MM.1S (cell line): ENCODE results near the gene CEP72.
A peak's percentile ranks its signal among the peaks of the same experiment; 100 is the strongest.

Experiments
- DNase-seq: peaks from one replicate; pipeline ENCODE4 v3.0.0-alpha.2; 2015
- H2AFZ ChIP-seq: fragments of 300-600 bp; sonication (generic); 2 replicates; pipeline ENCODE4 v1.6.0; 2016; ENCODE audit warnings: antibody characterized with exemption, low read length
- H3F3A ChIP-seq: fragments of 300-600 bp; sonication (generic); 2 replicates; pipeline ENCODE4 v1.6.1; 2016; ENCODE audit warnings: mild to moderate bottlenecking, antibody characterized with exemption, low read length, moderate library complexity, mixed read lengths; ENCODE audit not compliant: insufficient read depth
- H3K27ac ChIP-seq: fragments of 300-600 bp; sonication (generic); 2 replicates; pipeline ENCODE4 v1.5.1; 2016; ENCODE audit warnings: mild to moderate bottlenecking, low read length
- H3K27me3 ChIP-seq: fragments of 300-600 bp; sonication (generic); replicated peaks from 2 replicates; pipeline ENCODE4 v1.6.0; 2016; ENCODE audit warnings: low read length; ENCODE audit not compliant: insufficient read depth
- H3K36me3 ChIP-seq: fragments of 300-600 bp; sonication (generic); replicated peaks from 2 replicates; pipeline ENCODE4 v1.6.1; 2016; ENCODE audit warnings: mild to moderate bottlenecking, low read length, mixed read lengths; ENCODE audit not compliant: insufficient read depth
- H3K4me1 ChIP-seq: fragments of 300-600 bp; sonication (generic); 2 replicates; pipeline ENCODE4 v1.6.1; 2016; ENCODE audit warnings: low read length, mixed read lengths
- H3K4me2 ChIP-seq: fragments of 300-600 bp; sonication (generic); 2 replicates; pipeline ENCODE4 v1.6.0; 2016; ENCODE audit warnings: low read depth, low read length
- H3K4me3 ChIP-seq: fragments of 300-600 bp; sonication (generic); 2 replicates; pipeline ENCODE4 v1.5.1; 2016; ENCODE audit warnings: low read length, mixed read lengths
- H3K79me2 ChIP-seq: fragments of 300-600 bp; sonication (generic); 2 replicates; pipeline ENCODE4 v1.6.1; 2016; ENCODE audit warnings: mixed run types, low read length, mixed read lengths
- H3K9ac ChIP-seq: fragments of 300-600 bp; sonication (generic); 2 replicates; pipeline ENCODE4 v1.6.1; 2016; ENCODE audit warnings: low read length, mixed read lengths
- H3K9me2 ChIP-seq: fragments of 300-600 bp; sonication (generic); replicated peaks from 2 replicates; pipeline ENCODE4 v1.6.1; 2016; ENCODE audit warnings: mild to moderate bottlenecking, low read length, mixed read lengths; ENCODE audit not compliant: insufficient read depth
- H3K9me3 ChIP-seq: fragments of 300-600 bp; sonication (generic); replicated peaks from 2 replicates; pipeline ENCODE4 v1.6.1; 2016; ENCODE audit warnings: mild to moderate bottlenecking, low read length, mixed read lengths; ENCODE audit not compliant: insufficient read depth
- H4K20me1 ChIP-seq: fragments of 300-600 bp; sonication (generic); 2 replicates; pipeline ENCODE4 v1.6.1; 2016; ENCODE audit warnings: mild to moderate bottlenecking, low read length, moderate library complexity, mixed read lengths; ENCODE audit not compliant: insufficient read depth
- EZH2 ChIP-seq: fragments of 300-600 bp; sonication (generic); optimal IDR thresholded peaks from 2 replicates; pipeline ENCODE3; 2017; ENCODE audit warnings: low read depth, mild to moderate bottlenecking, antibody characterized with exemption, low read length, mixed read lengths
- EZH2phosphoT487 ChIP-seq: fragments of 300-600 bp; sonication (generic); IDR thresholded peaks from 2 replicates; pipeline ENCODE4 v1.6.1; 2018; ENCODE audit warnings: antibody characterized with exemption, low read length
- TF ChIP-seq, protein P1 (sequence below): fragments of 300-600 bp; sonication (generic); IDR thresholded peaks from 2 replicates; pipeline ENCODE4 v1.5.1; 2016; ENCODE audit warnings: antibody characterized with exemption, low read length, mixed read lengths

The CEP72 gene

DNA sequence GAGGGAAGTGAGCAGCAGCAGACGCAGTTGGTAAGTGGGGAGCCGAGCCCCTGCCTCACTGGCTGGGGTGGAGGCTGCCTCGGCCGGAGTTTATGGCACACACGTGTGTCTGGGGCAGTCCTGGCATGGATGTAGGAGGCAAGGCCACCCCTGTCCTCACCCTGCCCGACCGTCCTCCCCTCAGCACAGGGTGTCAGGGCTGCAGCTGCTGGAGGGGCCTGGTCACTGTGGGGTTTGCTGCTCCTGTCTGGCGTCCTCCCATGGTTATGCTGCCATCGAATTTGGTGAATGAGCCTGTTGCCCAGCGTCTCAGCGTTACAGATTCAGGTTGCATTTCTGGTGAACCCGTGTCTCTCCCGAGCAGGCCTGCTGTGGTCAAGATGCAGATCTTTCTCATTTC, 32.4 kb downstream of the CEP72 start:
- Histone ChIP-seq H3K4me3 (peak overlapping the region; percentile 32), H3K9me3 (no peaks in the 10 kb centered on the region), H3K9me2 (no peaks in the 10 kb centered on the region), H3K9ac (no peak overlapping the region; the same call in 1 of the 2 replicates), H3K27ac (peak overlapping the region; percentile 47; the same call in 1 of the 2 replicates), H3F3A (peaks cover 19% of the 10 kb centered on the region; the same call in 1 of the 2 replicates), H3K4me2 (peak overlapping the region; percentile 83), H2AFZ (no peak overlapping the region), H3K4me1 (peaks cover 18% of the 10 kb centered on the region), H4K20me1 (no peaks in the 10 kb centered on the region), H3K79me2 (peaks cover 30% of the 10 kb centered on the region), H3K27me3 (no peaks in the 10 kb centered on the region), H3K36me3 (peaks cover 11% of the 10 kb centered on the region)
- TF ChIP-seq, protein P1, sequence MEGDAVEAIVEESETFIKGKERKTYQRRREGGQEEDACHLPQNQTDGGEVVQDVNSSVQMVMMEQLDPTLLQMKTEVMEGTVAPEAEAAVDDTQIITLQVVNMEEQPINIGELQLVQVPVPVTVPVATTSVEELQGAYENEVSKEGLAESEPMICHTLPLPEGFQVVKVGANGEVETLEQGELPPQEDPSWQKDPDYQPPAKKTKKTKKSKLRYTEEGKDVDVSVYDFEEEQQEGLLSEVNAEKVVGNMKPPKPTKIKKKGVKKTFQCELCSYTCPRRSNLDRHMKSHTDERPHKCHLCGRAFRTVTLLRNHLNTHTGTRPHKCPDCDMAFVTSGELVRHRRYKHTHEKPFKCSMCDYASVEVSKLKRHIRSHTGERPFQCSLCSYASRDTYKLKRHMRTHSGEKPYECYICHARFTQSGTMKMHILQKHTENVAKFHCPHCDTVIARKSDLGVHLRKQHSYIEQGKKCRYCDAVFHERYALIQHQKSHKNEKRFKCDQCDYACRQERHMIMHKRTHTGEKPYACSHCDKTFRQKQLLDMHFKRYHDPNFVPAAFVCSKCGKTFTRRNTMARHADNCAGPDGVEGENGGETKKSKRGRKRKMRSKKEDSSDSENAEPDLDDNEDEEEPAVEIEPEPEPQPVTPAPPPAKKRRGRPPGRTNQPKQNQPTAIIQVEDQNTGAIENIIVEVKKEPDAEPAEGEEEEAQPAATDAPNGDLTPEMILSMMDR = no peak
- TF ChIP-seq EZH2 (no peak), EZH2phosphoT487 (no peak)
- DNase-seq = no peak

DNA sequence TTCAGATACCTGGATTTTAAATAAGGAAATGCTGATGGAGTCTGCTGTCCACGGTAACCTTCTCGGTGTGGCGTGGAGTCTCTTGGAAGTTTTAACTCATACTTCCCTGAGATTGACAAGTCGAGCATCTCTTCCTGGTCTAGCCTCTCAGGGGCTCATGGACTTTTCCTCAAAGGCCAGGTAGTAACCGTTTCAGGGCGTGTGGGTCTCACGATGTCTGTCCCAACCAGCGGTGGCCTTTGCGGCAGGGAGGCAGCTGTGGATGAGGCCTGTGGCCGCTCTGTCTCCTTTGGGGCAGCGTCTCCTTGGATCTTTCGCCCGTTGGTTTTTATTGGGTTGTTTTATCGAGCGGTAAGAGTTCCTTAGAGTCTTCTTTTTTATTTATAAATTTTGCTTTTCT, 32.8 kb downstream of the CEP72 start:
- peaks cover 30% of the 10 kb centered on the region for H3K79me2 ChIP-seq
- TF ChIP-seq EZH2phosphoT487 (no peak), EZH2 (no peak)
- TF ChIP-seq, protein P1 = no peak
- no peaks in the 10 kb centered on the region for H4K20me1 ChIP-seq
- no peak overlapping the region for H2AFZ ChIP-seq
- peaks cover 11% of the 10 kb centered on the region for H3K36me3 ChIP-seq
- no peaks in the 10 kb centered on the region for H3K27me3 ChIP-seq
- H3K4me2 ChIP-seq = peak overlapping the region; percentile 83; the same call in 1 of the 2 replicates
- H3K4me1 ChIP-seq = peaks cover 18% of the 10 kb centered on the region
- peak overlapping the region; percentile 32 for H3K4me3 ChIP-seq
- H3F3A ChIP-seq = peaks cover 19% of the 10 kb centered on the region; the same call in 1 of the 2 replicates
- no peaks in the 10 kb centered on the region for H3K9me2 ChIP-seq
- H3K9me3 ChIP-seq = no peaks in the 10 kb centered on the region
- H3K27ac ChIP-seq = peak overlapping the region; percentile 47; the same call in 1 of the 2 replicates
- no peak overlapping the region for H3K9ac ChIP-seq
- no peak for DNase-seq

GRCh38 chr5:645421-645820, 33.3 kb downstream of the CEP72 start:
- Histone ChIP-seq H3K27me3 (no peaks in the 10 kb centered on the region), H3K36me3 (peaks cover 11% of the 10 kb centered on the region)

More at GRCh38 chr5:645421-645820, 33.3 kb downstream of the CEP72 start:
- Histone ChIP-seq H3K9ac (no peak overlapping the region), H3K4me3 (no peak overlapping the region), H3K9me2 (no peaks in the 10 kb centered on the region), H2AFZ (no peak overlapping the region), H3K4me1 (peaks cover 18% of the 10 kb centered on the region), H3K27ac (no peak overlapping the region), H3K4me2 (no peak overlapping the region), H4K20me1 (no peaks in the 10 kb centered on the region), H3K9me3 (no peaks in the 10 kb centered on the region), H3F3A (peaks cover 19% of the 10 kb centered on the region; the same call in 1 of the 2 replicates), H3K79me2 (peaks cover 30% of the 10 kb centered on the region)
- no peak for TF ChIP-seq EZH2phosphoT487
- no peak for TF ChIP-seq EZH2
- TF ChIP-seq, protein P1 = no peak
- DNase-seq = no peak
